ENCODE results near the gene RIMBP2.
"Not testable (repeated sequence)": the region's sequence is repeated elsewhere in the genome, so short reads cannot be mapped to it uniquely, and the experiment has no call there.

RIMBP2 gene

GRCh38 chr12:130658145-130658911 lies 57.8 kb downstream of the RIMBP2 start:
- DNase-seq (ENCODE audit: low read depth in 3 of 3, low spot score in 1 of 3) = no peak

GRCh38 chr12:130656411-130656810 lies 59.7 kb downstream of the RIMBP2 start:
- no peak for DNase-seq (ENCODE audit: low read depth in 3 of 3, low spot score in 1 of 3)

GRCh38 chr12:130655881-130656280 lies 60.2 kb downstream of the RIMBP2 start:
- DNase-seq (ENCODE audit: low read depth in 3 of 3, low spot score in 1 of 3) = no peak

- no peak for DNase-seq (ENCODE audit: low read depth in 3 of 3, low spot score in 1 of 3)
These were observed 61.1 kb downstream of the RIMBP2 start for GRCh38 chr12:130655010-130655409.

GRCh38 chr12:130651188-130651959 lies 64.7 kb downstream of the RIMBP2 start:
- DNase-seq (ENCODE audit: low read depth in 3 of 3, low spot score in 1 of 3) = no peak

GRCh38 chr12:130650131-130650530 lies 66.0 kb downstream of the RIMBP2 start:
- no peak for DNase-seq (ENCODE audit: low read depth in 3 of 3, low spot score in 1 of 3)

- no peak for DNase-seq (ENCODE audit: low read depth in 3 of 3, low spot score in 1 of 3)
These were observed 66.7 kb downstream of the RIMBP2 start for GRCh38 chr12:130649101-130650045.

- no peak for DNase-seq (ENCODE audit: low read depth in 3 of 3, low spot score in 1 of 3)
These were observed 68.3 kb downstream of the RIMBP2 start for GRCh38 chr12:130647814-130648213.

- no peak for DNase-seq (ENCODE audit: low read depth in 3 of 3, low spot score in 1 of 3)
These were observed 69.3 kb downstream of the RIMBP2 start for GRCh38 chr12:130646716-130647370.

- DNase-seq (ENCODE audit: low read depth in 3 of 3, low spot score in 1 of 3) = not testable (repeated sequence)
These were observed 69.9 kb downstream of the RIMBP2 start for GRCh38 chr12:130646191-130646590.

- no peak for DNase-seq (ENCODE audit: low read depth in 3 of 3, low spot score in 1 of 3)
These were observed 70.3 kb downstream of the RIMBP2 start for GRCh38 chr12:130645751-130646150.

- no peak for DNase-seq (ENCODE audit: low read depth in 3 of 3, low spot score in 1 of 3)
These were observed 71.5 kb downstream of the RIMBP2 start for GRCh38 chr12:130644566-130644965.

- DNase-seq (ENCODE audit: low read depth in 3 of 3, low spot score in 1 of 3) = no peak
These were observed 72.0 kb downstream of the RIMBP2 start for GRCh38 chr12:130644146-130644545.

- DNase-seq (ENCODE audit: low read depth in 3 of 3, low spot score in 1 of 3) = no peak
These were observed 73.2 kb downstream of the RIMBP2 start for GRCh38 chr12:130642856-130643255.

- DNase-seq (ENCODE audit: low read depth in 3 of 3, low spot score in 1 of 3) = no peak
These were observed 74.4 kb downstream of the RIMBP2 start for GRCh38 chr12:130641533-130642184.

- no peak for DNase-seq (ENCODE audit: low read depth in 3 of 3, low spot score in 1 of 3)
These were observed 75.2 kb downstream of the RIMBP2 start for GRCh38 chr12:130640901-130641300.

GRCh38 chr12:130640496-130640895 lies 75.6 kb downstream of the RIMBP2 start:
- no peak for DNase-seq (ENCODE audit: low read depth in 3 of 3, low spot score in 1 of 3)

- DNase-seq (ENCODE audit: low read depth in 3 of 3, low spot score in 1 of 3) = no peak
These were observed 76.3 kb downstream of the RIMBP2 start for GRCh38 chr12:130639476-130640424.

- DNase-seq (ENCODE audit: low read depth in 3 of 3, low spot score in 1 of 3) = no peak
These were observed 79.7 kb downstream of the RIMBP2 start for GRCh38 chr12:130636370-130636769.

Data from stimulated activated CD4-positive, alpha-beta T cell treated with anti-CD3 and anti-CD28 coated beads, TNF-alpha, amount 100 ng/mL, for 1 hour (primary cell).